GM19463 (cell line): Measurements from ENCODE around the gene HNRNPAB.
A peak's percentile ranks its signal among the peaks of the same experiment; 100 is the strongest.

Experiments
- ATAC-seq: cut with Tn5 transposase; IDR thresholded peaks from one replicate; pipeline ENCODE4 v1.9.1; 2021; ENCODE audit warnings: mild to moderate bottlenecking, moderate library complexity; ENCODE audit not compliant: unreplicated experiment

Gene HNRNPAB

GRCh38 chr5:178204182-178204934, at the start of gene HNRNPAB:
HNRNPAB (plus strand) TSS chr5:178204533; CDS start chr5:178204838, 305 bp downstream.
- peak; percentile 78 for ATAC-seq

GRCh38 chr5:178155065-178155464, 49.3 kb upstream of the HNRNPAB start:
- ATAC-seq = no peak

- ATAC-seq = no peak
Measured at GRCh38 chr5:178160176-178160575, 44.2 kb upstream of the HNRNPAB start.

GRCh38 chr5:178162481-178162880, 41.9 kb upstream of the HNRNPAB start:
- no peak for ATAC-seq

- ATAC-seq = peak; percentile 95
Measured at GRCh38 chr5:178163772-178164735, 40.3 kb upstream of the HNRNPAB start.

GRCh38 chr5:178165581-178165980, 38.8 kb upstream of the HNRNPAB start:
- ATAC-seq = no peak

- no peak for ATAC-seq
Measured at GRCh38 chr5:178170455-178170854, 33.9 kb upstream of the HNRNPAB start.

GRCh38 chr5:178174456-178174855, 29.9 kb upstream of the HNRNPAB start:
- ATAC-seq = no peak

- no peak for ATAC-seq
Measured at GRCh38 chr5:178176791-178177190, 27.5 kb upstream of the HNRNPAB start.

- no peak for ATAC-seq
Measured at GRCh38 chr5:178177569-178177968, 26.8 kb upstream of the HNRNPAB start.

GRCh38 chr5:178180141-178180863, 24.0 kb upstream of the HNRNPAB start:
- ATAC-seq = no peak

GRCh38 chr5:178182158-178182876, 22.0 kb upstream of the HNRNPAB start:
- no peak for ATAC-seq

- no peak for ATAC-seq
Measured at GRCh38 chr5:178186427-178186826, 17.9 kb upstream of the HNRNPAB start.

GRCh38 chr5:178187014-178187413, 17.3 kb upstream of the HNRNPAB start, which contains the start of gene GMCL2:
GMCL2 (minus strand) TSS chr5:178187371; CDS start chr5:178187299, 72 bp downstream.
- no peak for ATAC-seq

- ATAC-seq = no peak
Measured at GRCh38 chr5:178189433-178189832, 14.9 kb upstream of the HNRNPAB start.

- ATAC-seq = no peak
Measured at GRCh38 chr5:178191661-178192060, 12.7 kb upstream of the HNRNPAB start.

GRCh38 chr5:178192244-178192643, 12.1 kb upstream of the HNRNPAB start:
- ATAC-seq = no peak

GRCh38 chr5:178192787-178193186, 11.5 kb upstream of the HNRNPAB start:
- ATAC-seq = no peak

GRCh38 chr5:178193251-178193809, 11.0 kb upstream of the HNRNPAB start:
- ATAC-seq = no peak

- no peak for ATAC-seq
Measured at GRCh38 chr5:178194026-178194425, 10.3 kb upstream of the HNRNPAB start.
